ENCODE data around the gene KCNMA1.

Gene KCNMA1

DNA sequence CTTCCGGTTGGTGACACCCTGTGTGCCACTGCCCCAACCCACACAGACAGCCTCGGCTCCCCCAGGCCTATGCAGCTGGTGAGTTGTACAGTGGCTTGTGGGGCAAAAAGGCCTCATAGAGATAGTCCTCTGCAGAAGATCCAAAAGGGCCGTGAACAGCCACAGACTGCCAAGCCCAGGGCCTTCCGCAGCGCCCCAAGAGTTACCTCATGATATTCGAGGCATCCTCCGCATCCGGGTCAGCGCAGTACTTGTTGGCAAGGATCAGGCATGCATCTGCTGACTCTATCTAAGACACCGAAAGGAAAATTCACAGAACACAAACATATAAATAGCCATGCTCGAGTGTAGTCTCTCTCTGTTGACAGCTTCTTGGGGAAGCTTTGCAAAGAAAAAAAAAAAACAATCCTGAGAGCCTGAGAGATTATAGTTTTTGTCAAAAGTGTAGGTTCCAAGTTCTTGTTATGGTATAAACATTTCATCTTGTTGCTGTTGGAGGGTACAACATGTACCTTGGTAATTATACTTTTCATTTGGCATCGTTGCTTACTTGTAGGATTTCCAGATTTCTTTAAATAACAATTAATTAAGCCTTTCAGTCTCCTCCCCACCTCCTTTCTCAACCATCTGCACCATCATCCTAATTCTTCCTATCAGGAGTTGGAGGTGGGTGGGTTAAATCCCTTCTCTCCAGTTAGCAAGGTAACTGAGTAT lies 553.0 kb downstream of the KCNMA1 start:
- TF ChIP-seq Cebpa-rat (IDR thresholded peaks at IDR 0.05): no peak
- Histone ChIP-seq H3K4me3 (no peak overlapping the region), H3K4me1 (peaks cover 0 to 14% (median 0%) of the 10 kb centered on the region in 10 experiments; a peak in 4 of 20 replicates), H3K27ac (no peak overlapping the region), H4K20me1 (no peaks in the 10 kb centered on the region; a peak in 1 of 22 replicates), H3K36me3 (peaks cover 0 to 18% (median 0%) of the 10 kb centered on the region in 11 experiments; a peak in 2 of 22 replicates), H3K9ac (no peak overlapping the region), H3K9me3 (replicated peaks in 1 of 11) (no peaks in the 10 kb centered on the region), H3K4me2 (no peak overlapping the region), H3K27me3 (no peaks in the 10 kb centered on the region)

DNA sequence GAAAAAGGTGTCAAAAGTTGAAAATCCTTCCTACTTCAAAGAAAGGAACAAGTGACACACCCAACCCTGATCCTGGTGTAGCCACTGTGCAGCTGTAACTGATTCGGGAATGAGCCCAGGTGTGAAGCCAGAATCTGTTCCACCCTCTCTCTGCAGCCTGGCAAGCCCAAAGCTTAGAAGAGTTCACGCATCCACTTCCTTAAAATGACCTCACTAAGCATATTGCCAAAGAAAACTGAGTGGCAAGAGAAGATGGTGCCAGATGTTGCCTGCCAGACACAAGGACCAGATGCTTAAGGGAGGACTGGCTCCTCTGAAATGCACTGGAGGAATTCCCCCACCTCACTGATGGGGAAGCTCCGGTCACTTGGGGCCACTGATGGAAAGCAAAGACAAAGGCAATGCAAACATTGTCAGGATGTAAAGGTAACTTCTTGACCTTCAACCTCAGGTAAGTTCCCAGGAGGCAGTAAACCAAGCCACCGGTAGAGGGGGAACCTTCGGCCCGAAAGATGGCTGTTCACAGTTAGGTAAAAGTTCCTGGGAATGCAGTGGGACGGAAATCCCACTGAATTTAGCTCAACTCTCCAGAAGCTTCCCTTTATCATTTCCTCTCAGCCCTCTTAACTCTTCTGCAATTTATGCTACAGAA lies 554.9 kb downstream of the KCNMA1 start:
- Histone ChIP-seq H4K20me1 (no peaks in the 10 kb centered on the region; a peak in 1 of 22 replicates), H3K36me3 (peaks cover 0 to 23% (median 0%) of the 10 kb centered on the region in 11 experiments; a peak in 2 of 22 replicates), H3K9me3 (replicated peaks in 1 of 11) (no peaks in the 10 kb centered on the region), H3K4me2 (no peak overlapping the region), H3K4me1 (peaks cover 0 to 20% (median 0%) of the 10 kb centered on the region in 10 experiments; a peak in 4 of 20 replicates), H3K27me3 (no peaks in the 10 kb centered on the region), H3K9ac (no peak overlapping the region), H3K27ac (no peak overlapping the region), H3K4me3 (no peak overlapping the region)
- TF ChIP-seq Cebpa-rat (IDR thresholded peaks at IDR 0.05): no peak

DNA sequence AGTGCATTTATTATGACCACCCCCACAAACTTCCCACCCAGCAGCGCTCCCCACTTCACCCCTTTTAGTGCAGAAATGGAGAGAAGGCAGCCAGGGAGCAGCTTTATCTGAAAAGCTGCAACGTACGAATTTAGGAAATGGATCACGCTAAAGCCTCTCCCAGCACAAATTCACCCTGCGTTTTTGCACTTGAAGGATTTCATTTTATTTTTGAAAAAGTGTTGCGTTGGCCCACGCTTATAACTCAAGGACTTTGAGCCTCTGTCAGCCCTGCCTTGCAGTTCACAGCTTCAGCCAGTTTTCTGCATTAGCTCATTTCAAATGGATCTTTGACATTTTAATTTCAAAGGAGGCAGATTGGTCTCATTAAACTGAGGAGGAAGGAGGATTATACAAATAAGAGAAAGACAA lies 556.1 kb downstream of the KCNMA1 start:
- H3K27me3 ChIP-seq: no peaks in the 10 kb centered on the region
- no peak overlapping the region for H3K9ac ChIP-seq
- peaks cover 0 to 28% (median 0%) of the 10 kb centered on the region in 10 experiments; a peak in 4 of 20 replicates for H3K4me1 ChIP-seq
- peaks cover 0 to 24% (median 0%) of the 10 kb centered on the region in 11 experiments; a peak in 2 of 22 replicates for H3K36me3 ChIP-seq
- no peak for TF ChIP-seq Cebpa-rat (IDR thresholded peaks at IDR 0.05)
- no peaks in the 10 kb centered on the region for H3K9me3 ChIP-seq (replicated peaks in 1 of 11)
- no peak overlapping the region for H3K4me3 ChIP-seq
- no peak overlapping the region for H3K27ac ChIP-seq
- H3K4me2 ChIP-seq: no peak overlapping the region
- H4K20me1 ChIP-seq: no peaks in the 10 kb centered on the region; a peak in 1 of 22 replicates

DNA sequence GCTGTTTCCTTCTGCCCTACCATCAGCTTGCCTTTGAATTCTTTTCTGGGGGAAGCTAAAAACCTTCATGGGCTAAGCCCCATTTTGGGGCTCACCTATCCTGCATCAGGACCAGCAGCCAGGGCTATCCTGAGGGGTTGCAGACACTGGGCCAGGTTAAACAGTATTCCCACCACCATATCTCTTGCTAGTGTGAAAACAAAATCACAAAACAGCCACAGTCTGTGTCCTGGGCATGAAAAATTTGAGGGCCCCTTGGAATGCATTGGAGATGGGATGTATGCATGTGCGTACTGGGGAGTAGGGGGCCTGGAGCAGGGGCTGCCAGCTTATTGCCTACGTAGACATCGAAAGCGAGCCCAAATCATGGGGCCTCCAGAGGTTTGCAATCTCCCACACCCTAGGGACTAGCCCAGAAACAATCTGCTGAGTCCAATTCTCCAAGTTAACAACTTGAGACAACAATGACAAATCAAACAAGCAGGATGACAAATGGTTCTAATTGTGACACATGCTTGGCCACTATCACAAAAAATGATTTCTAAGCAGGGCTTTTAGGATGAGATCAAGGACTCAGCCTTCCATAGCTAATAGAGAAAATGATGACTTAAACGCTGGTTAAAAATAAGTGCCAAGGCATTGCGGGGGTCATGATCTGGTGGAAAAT lies 557.1 kb downstream of the KCNMA1 start:
- no peaks in the 10 kb centered on the region for H3K27me3 ChIP-seq
- H3K9ac ChIP-seq: no peak overlapping the region
- H3K4me2 ChIP-seq: peak overlapping the region in 2 of 11 experiments; percentile 56 to 68; a peak in 5 of 22 replicates
- H3K4me1 ChIP-seq: peaks cover 0 to 28% (median 0%) of the 10 kb centered on the region in 10 experiments; a peak in 4 of 20 replicates
- no peaks in the 10 kb centered on the region; a peak in 1 of 22 replicates for H4K20me1 ChIP-seq
- H3K4me3 ChIP-seq: no peak overlapping the region
- no peak for TF ChIP-seq Cebpa-rat (IDR thresholded peaks at IDR 0.05)
- H3K27ac ChIP-seq: no peak overlapping the region
- H3K36me3 ChIP-seq: peaks cover 0 to 19% (median 0%) of the 10 kb centered on the region in 11 experiments; a peak in 2 of 22 replicates
- no peaks in the 10 kb centered on the region for H3K9me3 ChIP-seq (replicated peaks in 1 of 11)

DNA sequence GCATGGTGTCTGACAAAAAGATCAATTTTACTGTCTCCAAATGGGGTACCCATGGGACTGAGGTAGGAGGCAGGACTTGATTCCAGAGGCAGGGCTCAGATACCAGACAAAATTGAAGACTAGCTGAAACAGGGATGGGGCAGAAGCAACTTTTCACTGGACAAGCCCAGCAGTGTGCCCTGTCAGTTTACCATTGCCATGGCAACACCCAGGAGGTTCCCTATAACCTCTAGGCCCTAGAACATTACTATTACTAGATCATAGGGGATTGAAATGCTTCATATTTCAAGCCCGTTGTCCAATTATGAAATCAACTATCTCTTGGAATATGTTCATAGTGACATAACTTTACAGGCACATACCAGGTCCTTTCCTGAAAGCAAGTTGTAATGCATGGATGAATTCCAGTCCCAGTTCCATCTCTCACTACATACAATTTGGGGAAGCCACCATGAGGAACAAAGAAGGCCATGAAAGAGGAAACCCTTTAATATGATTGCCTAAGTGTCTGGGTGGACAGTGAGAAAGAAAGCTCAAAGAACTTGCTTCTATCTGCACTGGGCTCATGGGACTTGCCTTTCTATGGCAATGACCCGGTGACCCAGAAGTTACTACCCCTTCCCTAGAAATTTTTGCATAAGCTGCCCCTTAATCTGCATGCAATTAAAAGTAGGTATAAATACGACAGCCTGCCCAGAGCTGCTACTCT lies 557.9 kb downstream of the KCNMA1 start:
- TF ChIP-seq Cebpa-rat (IDR thresholded peaks at IDR 0.05): no peak
- Histone ChIP-seq H3K4me1 (peaks cover 0 to 28% (median 0%) of the 10 kb centered on the region in 10 experiments; a peak in 4 of 20 replicates), H3K27ac (no peak overlapping the region), H3K27me3 (no peaks in the 10 kb centered on the region), H3K4me2 (peak overlapping the region in 2 of 11 experiments; percentile 56 to 68; a peak in 5 of 22 replicates), H3K9me3 (replicated peaks in 1 of 11) (no peaks in the 10 kb centered on the region), H4K20me1 (no peaks in the 10 kb centered on the region; a peak in 1 of 22 replicates), H3K36me3 (peaks cover 0 to 23% (median 0%) of the 10 kb centered on the region in 11 experiments; a peak in 2 of 22 replicates), H3K9ac (no peak overlapping the region), H3K4me3 (no peak overlapping the region)

DNA sequence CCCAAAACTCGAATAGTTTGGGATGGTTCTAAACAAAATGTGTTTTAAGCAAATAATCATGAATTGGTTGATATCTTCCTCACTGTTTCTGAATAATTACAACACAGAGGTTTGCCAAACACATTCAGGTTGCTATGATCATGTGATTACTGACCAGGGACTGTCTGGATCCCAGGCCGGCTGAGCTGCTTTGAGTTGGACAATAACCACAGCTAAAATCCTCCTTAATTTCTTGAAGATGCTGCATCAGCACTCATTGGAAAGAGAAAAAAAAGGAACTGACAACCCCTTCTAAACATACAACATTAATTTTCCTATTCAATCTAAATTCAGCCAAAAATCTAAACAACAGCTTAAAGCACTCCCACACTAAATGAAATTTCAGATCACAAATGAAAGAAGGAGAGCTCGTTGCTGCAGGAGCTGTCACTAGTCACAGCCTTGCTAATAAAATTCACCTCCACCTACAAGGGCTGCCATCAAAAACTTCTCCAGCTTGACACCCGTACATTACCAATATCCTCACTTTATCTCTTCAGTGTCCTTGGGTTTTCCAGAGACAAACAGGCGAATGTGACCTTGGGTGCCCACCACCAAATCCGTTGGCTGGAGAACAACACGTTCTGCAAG lies 560.2 kb downstream of the KCNMA1 start:
- no peak for TF ChIP-seq Cebpa-rat (IDR thresholded peaks at IDR 0.05)

DNA sequence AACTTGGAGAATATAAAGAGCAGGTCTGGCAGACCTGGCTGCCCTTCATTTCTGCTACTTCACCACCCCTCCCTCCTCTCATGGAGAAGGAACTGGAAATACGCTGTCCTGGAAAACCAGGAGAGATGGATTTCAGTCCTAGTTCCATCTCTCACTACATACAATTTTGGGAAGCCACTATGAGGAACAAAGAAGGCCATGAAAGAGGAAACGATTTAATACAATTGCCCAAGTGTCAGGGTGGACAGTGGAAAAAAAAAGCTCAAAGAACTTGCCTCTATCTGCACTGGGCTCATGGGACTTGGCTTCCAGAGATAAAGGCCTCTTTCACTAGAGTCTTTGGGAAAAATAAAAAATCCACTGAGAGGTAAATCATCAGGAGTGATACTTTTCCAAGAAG lies 561.7 kb downstream of the KCNMA1 start:
- no peak overlapping the region for H3K9ac ChIP-seq
- no peaks in the 10 kb centered on the region for H3K9me3 ChIP-seq (replicated peaks in 1 of 11)
- H3K4me2 ChIP-seq: no peak overlapping the region
- H3K27ac ChIP-seq: no peak overlapping the region
- peaks cover 0 to 48% (median 0%) of the 10 kb centered on the region in 11 experiments; a peak in 2 of 22 replicates for H3K36me3 ChIP-seq
- TF ChIP-seq Cebpa-rat (IDR thresholded peaks at IDR 0.05): no peak
- H3K4me3 ChIP-seq: no peak overlapping the region
- H4K20me1 ChIP-seq: no peaks in the 10 kb centered on the region; a peak in 1 of 22 replicates
- H3K27me3 ChIP-seq: no peaks in the 10 kb centered on the region
- H3K4me1 ChIP-seq: peaks cover 0 to 27% (median 6%) of the 10 kb centered on the region in 10 experiments; a peak in 13 of 20 replicates

More for the DNA sequence above, 560.2 kb downstream of the KCNMA1 start:
- Histone ChIP-seq H3K9me3 (replicated peaks in 1 of 11) (no peaks in the 10 kb centered on the region), H4K20me1 (no peaks in the 10 kb centered on the region; a peak in 1 of 22 replicates), H3K9ac (no peak overlapping the region), H3K36me3 (peaks cover 0 to 33% (median 0%) of the 10 kb centered on the region in 11 experiments; a peak in 2 of 22 replicates), H3K4me1 (peaks cover 0 to 28% (median 0%) of the 10 kb centered on the region in 10 experiments; a peak in 4 of 20 replicates), H3K27ac (no peak overlapping the region), H3K4me2 (peak overlapping the region in 2 of 11 experiments; percentile 19 to 46; a peak in 3 of 22 replicates), H3K4me3 (no peak overlapping the region), H3K27me3 (no peaks in the 10 kb centered on the region)

DNA sequence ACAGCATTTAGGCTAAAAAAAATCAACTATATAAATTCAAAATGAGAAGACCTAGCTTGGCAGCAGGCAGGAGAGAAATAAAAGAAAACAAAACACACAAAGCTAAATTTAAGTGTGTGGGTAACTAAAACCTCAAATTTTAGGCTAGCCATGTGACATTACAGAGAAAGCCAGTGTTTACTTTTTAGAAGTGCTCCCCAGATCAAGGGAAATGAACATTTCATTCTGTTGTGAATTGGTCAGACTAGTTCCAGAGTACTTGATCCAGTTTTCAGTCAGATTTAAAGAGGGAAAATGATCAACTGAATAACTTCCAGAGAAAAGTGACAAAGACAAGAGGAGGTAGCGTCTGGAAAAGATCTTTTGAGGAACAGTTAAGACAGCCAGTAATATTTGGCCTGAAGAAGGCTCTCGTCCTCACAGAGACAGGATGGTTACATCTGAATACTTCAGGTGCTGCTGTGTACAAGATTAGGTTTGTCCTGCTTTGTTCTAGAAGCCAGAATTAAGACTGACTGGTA lies 563.4 kb downstream of the KCNMA1 start:
- Histone ChIP-seq H4K20me1 (no peaks in the 10 kb centered on the region; a peak in 1 of 22 replicates), H3K9me3 (replicated peaks in 1 of 11) (no peaks in the 10 kb centered on the region), H3K4me1 (peaks cover 0 to 10% (median 8%) of the 10 kb centered on the region in 10 experiments; a peak in 12 of 20 replicates), H3K36me3 (peaks cover 0 to 48% (median 0%) of the 10 kb centered on the region in 11 experiments; a peak in 2 of 22 replicates), H3K4me2 (no peak overlapping the region), H3K27ac (no peak overlapping the region), H3K4me3 (no peak overlapping the region), H3K27me3 (no peaks in the 10 kb centered on the region), H3K9ac (no peak overlapping the region)
- no peak for TF ChIP-seq Cebpa-rat (IDR thresholded peaks at IDR 0.05)

All from BLaER1 treated with 17β-estradiol and CSF1 and Interleukin-3, amounts not matched to agents 10 nM and 100 nM (cell line).